Spleen (tissue), 11 donors: ENCODE measurements around the gene C4A. TPM values are rescaled to one million over a fixed set of nuclear protein-coding genes. Genes with fewer than 3 reads are reported as not detected.
A peak's percentile ranks its signal among the peaks of the same experiment; 100 is the strongest.

Source experiments
- DNase-seq: peaks from one replicate; pipeline ENCODE4 v3.0.0-alpha.2; 2020
- H3K27ac ChIP-seq, 8 donors: fragments of 200-600 bp; sonication (generic) in 7 of 8; 1 replicate in 4 of 8; 2 replicates in 4 of 8; pipeline versions ENCODE4 v1.5.0 to v1.8.0; 2016 to 2021; ENCODE audit warnings: inconsistent platforms in 4 of 8, mild to moderate bottlenecking in 4 of 8, moderate library complexity in 1 of 8
- H3K27me3 ChIP-seq, 7 donors: fragments of 200-600 bp; sonication (generic) in 6 of 7; replicated peaks in 1 of 7; 1 replicate in 4 of 7; 2 replicates in 3 of 7; pipeline versions ENCODE4 v1.5.0 to v1.8.0; 2016 to 2021; ENCODE audit warnings: inconsistent platforms in 3 of 7, mild to moderate bottlenecking in 1 of 7
- H3K36me3 ChIP-seq, 6 donors: fragments of 200-600 bp; sonication (generic) in 5 of 6; 1 replicate in 4 of 6; 2 replicates in 2 of 6; pipeline versions ENCODE4 v1.5.0 to v1.8.0; 2016 to 2021; ENCODE audit warnings: inconsistent platforms in 2 of 6
- H3K4me1 ChIP-seq, 6 donors: fragments of 200-600 bp; sonication (generic) in 5 of 6; 1 replicate in 3 of 6; 2 replicates in 3 of 6; pipeline versions ENCODE4 v1.5.0 to v1.8.0; 2016 to 2021; ENCODE audit warnings: inconsistent platforms in 3 of 6
- H3K4me3 ChIP-seq, 8 donors: fragments of 200-600 bp; sonication (generic) in 7 of 8; 1 replicate in 4 of 8; 2 replicates in 4 of 8; pipeline versions ENCODE4 v1.5.0 to v1.8.0; 2016 to 2021; ENCODE audit warnings: inconsistent platforms in 4 of 8, mild to moderate bottlenecking in 4 of 8, moderate library complexity in 2 of 8
- H3K9me3 ChIP-seq, 8 donors: fragments of 200-600 bp; sonication (generic) in 7 of 8; 1 replicate in 4 of 8; 2 replicates in 4 of 8; pipeline versions ENCODE4 v1.5.0 to v1.8.0; 2016 to 2021; ENCODE audit warnings: inconsistent platforms in 4 of 8
- POLR2A ChIP-seq, 3 donors: fragments of 450-650 bp; IDR thresholded peaks; one replicate each; pipeline ENCODE4 v1.5.1; 2017; ENCODE audit warnings: antibody characterized with exemption in 3 of 3, mild to moderate bottlenecking in 1 of 3
- POLR2AphosphoS5 ChIP-seq, 3 donors: sonication (generic); formaldehyde crosslinking; IDR thresholded peaks; one replicate each; pipeline ENCODE4 v1.5.1; 2017; ENCODE audit warnings: antibody characterized with exemption in 3 of 3
- WGBS, 5 donors: extraction: QIAGEN DNeasy Blood & Tissue Kit in 3 of 5; methylation state at CpG; one replicate each; pipeline versions ENCODE4 v1.1.5 to v1.1.7; 2013 to 2018; 5-methylcytosine and 5-hydroxymethylcytosine counted together
- intact Hi-C: fragments of 100-400 bp; cut with DNase I; formaldehyde crosslinking; loops from one replicate; pipeline ENCODE4 v1.15.0; 2023; ENCODE audit warnings: low total_unique reads
- polyA plus RNA-seq, 3 donors: library from polyadenylated mRNA; stranded (reverse); fragments of 200-250 nt; gene quantifications; one replicate each; pipeline ENCODE4 v1.2.1, GENCODE V29; 2013
- total RNA-seq, 7 donors: library from RNA; depleted of rRNA in 3 of 7; stranded (reverse); fragments of >200 nt in 3 of 7; fragmentation: NEBNext Ultra II Directional in 4 of 7; extraction: Animal tissue kit (Norgen Biotek cat#: 25700) in 4 of 7; gene quantifications; one replicate each; pipeline versions ENCODE4 v1.1.0 to v1.2.1, GENCODE V29; 2016 to 2021
- TF ChIP-seq, protein P1 (sequence below), 11 experiments: fragments of 200-600 bp in 7 of 11; fragments of 450-650 bp in 4 of 11; sonication (generic) in 4 of 11; IDR thresholded peaks in 8 of 11; conservative IDR thresholded peaks in 3 of 11; 1 replicate in 7 of 11; 2 replicates in 4 of 11; pipeline versions ENCODE4 v1.4.0 to v1.8.0; 2016 to 2021; ENCODE audit warnings: antibody characterized with exemption in 11 of 11, inconsistent platforms in 4 of 11, mild to moderate bottlenecking in 1 of 11
- donor health status: healthy with polysubstance abuse.
- donor health status: DM: no; HTN: no; CAD: no; lungs with moderate emphysema.
- donor health status: DM: no; HTN: no; CAD: no.
- donor health status: Bipolar disorder and iron deficiency.
- donor health status: healthy.
- donor health status: DM: no; HTN: no; CAD: no.
- donor health status: DM: yes; HTN: yes; CAD: no.

The C4A gene
- total and polyA plus RNA-seq, 10 donors, result 50.1 to 332 (median 116) TPM

GRCh38 chr6:31966506-31966905 lies 15.4 kb upstream of the C4A start:
- Histone ChIP-seq H3K4me3 (no peak overlapping the region), H3K4me1 (peaks cover 8 to 34% (median 19%) of the 10 kb centered on the region in 6 donors), H3K36me3 (peaks cover 6 to 95% (median 89%) of the 10 kb centered on the region in 6 donors), H3K27ac (no peak overlapping the region), H3K27me3 (no peaks in the 10 kb centered on the region), H3K9me3 (no peaks in the 10 kb centered on the region)
- intact Hi-C loops, result no loop called here
- TF ChIP-seq POLR2A (IDR thresholded peaks at IDR 0.05), result no peak
- TF ChIP-seq, protein P1, sequence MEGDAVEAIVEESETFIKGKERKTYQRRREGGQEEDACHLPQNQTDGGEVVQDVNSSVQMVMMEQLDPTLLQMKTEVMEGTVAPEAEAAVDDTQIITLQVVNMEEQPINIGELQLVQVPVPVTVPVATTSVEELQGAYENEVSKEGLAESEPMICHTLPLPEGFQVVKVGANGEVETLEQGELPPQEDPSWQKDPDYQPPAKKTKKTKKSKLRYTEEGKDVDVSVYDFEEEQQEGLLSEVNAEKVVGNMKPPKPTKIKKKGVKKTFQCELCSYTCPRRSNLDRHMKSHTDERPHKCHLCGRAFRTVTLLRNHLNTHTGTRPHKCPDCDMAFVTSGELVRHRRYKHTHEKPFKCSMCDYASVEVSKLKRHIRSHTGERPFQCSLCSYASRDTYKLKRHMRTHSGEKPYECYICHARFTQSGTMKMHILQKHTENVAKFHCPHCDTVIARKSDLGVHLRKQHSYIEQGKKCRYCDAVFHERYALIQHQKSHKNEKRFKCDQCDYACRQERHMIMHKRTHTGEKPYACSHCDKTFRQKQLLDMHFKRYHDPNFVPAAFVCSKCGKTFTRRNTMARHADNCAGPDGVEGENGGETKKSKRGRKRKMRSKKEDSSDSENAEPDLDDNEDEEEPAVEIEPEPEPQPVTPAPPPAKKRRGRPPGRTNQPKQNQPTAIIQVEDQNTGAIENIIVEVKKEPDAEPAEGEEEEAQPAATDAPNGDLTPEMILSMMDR (IDR thresholded peaks at IDR 0.05 in 8 of 11, conservative IDR thresholded peaks at IDR 0.05 in 3 of 11), result no peak
- TF ChIP-seq POLR2AphosphoS5 (IDR thresholded peaks at IDR 0.05), result no peak
- DNase-seq, result peak; percentile 56
- 87 to 94% (median 91%) methylated on average over 6 to 7 of the region's 7 CpGs for WGBS, 5 donors

DNA sequence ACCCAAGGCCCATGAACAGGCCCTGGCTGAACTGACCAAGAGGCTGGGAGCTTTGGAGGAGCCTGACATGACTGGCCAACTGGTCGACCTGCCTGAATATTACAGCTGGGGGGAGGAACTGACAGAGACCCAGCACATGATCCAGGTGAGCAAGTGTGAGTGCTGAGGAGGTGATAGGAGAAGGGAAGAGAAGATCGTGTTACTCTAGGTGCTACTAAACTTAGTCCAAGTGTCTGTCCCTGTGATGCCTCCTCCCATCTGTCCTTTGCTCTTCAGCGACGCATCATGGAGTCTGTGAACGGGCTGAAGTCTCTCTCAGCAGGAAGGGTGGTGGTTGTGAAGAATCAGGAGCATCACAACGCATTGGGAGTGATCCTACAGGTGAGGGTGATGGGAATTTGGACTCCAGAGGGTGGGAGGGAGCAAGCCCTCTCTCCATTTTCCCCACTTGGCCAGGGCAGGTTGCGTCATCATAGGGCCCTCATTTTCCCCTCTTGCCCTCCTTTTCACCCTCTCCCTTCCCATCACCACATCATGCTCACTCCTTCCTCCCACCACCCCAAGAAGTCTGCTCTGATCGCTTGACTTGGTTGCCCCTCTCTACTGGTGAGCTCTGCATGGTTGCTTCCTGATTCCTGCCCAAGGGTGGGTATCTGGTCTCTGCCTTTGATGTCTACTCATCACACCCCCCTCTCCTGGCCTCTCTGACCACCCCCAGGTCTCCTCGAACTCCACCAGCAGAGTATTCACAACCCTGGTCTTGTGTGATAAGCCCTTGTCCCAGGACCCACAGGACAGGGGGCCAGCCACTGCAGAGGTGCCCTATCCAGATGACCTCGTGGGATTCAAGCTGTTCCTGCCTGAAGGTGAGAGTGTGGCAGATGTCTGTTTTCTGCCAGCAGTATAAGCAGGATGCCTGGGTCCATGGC lies 14.6 kb upstream of the C4A start:
- Histone ChIP-seq H3K4me1 (peaks cover 8 to 33% (median 20%) of the 10 kb centered on the region in 6 donors), H3K27ac (no peak overlapping the region), H3K9me3 (no peaks in the 10 kb centered on the region), H3K4me3 (no peak overlapping the region), H3K36me3 (peaks cover 6 to 87% (median 82%) of the 10 kb centered on the region in 6 donors), H3K27me3 (no peaks in the 10 kb centered on the region)
- TF ChIP-seq POLR2A (IDR thresholded peaks at IDR 0.05) (no peak), POLR2AphosphoS5 (IDR thresholded peaks at IDR 0.05) (no peak)
- TF ChIP-seq, protein P1 (IDR thresholded peaks at IDR 0.05 in 8 of 11, conservative IDR thresholded peaks at IDR 0.05 in 3 of 11), result no peak
- intact Hi-C loops, result no loop called here
- 85 to 93% (median 90%) methylated on average over 10 of the region's 10 CpGs for WGBS, 5 donors
- DNase-seq, result peak; percentile 28

- Histone ChIP-seq H3K27me3 (no peaks in the 10 kb centered on the region), H3K9me3 (no peaks in the 10 kb centered on the region), H3K4me1 (peaks cover 12 to 38% (median 23%) of the 10 kb centered on the region in 6 donors), H3K27ac (no peak overlapping the region), H3K4me3 (no peak overlapping the region), H3K36me3 (peaks cover 6 to 81% (median 75%) of the 10 kb centered on the region in 6 donors)
- DNase-seq, result peak; percentile 45
- 85 to 97% (median 86%) methylated on average over 3 of the region's 3 CpGs for WGBS, 5 donors
- intact Hi-C loops, result no loop called here
- TF ChIP-seq POLR2AphosphoS5 (IDR thresholded peaks at IDR 0.05), result no peak
- TF ChIP-seq, protein P1 (IDR thresholded peaks at IDR 0.05 in 8 of 11, conservative IDR thresholded peaks at IDR 0.05 in 3 of 11), result no peak
These were observed 13.9 kb upstream of the C4A start for GRCh38 chr6:31967926-31968320.

- H3K4me1 ChIP-seq, result peaks cover 16 to 42% (median 27%) of the 10 kb centered on the region in 6 donors
- no peak overlapping the region for H3K27ac ChIP-seq
- peak; percentile 54 for DNase-seq
- peak in 1 of 3 donors; percentile 14 for TF ChIP-seq POLR2AphosphoS5 (IDR thresholded peaks at IDR 0.05)
- TF ChIP-seq, protein P1 (IDR thresholded peaks at IDR 0.05 in 8 of 11, conservative IDR thresholded peaks at IDR 0.05 in 3 of 11), result no peak
- H3K4me3 ChIP-seq, result no peak overlapping the region
- H3K9me3 ChIP-seq, result no peaks in the 10 kb centered on the region
- intact Hi-C loops, result no loop called here
- H3K36me3 ChIP-seq, result peaks cover 6 to 77% (median 71%) of the 10 kb centered on the region in 6 donors
- WGBS, 5 donors, result 82 to 89% (median 87%) methylated on average over 11 of the region's 11 CpGs
- no peaks in the 10 kb centered on the region for H3K27me3 ChIP-seq
These were observed 13.5 kb upstream of the C4A start for GRCh38 chr6:31968326-31968725.
